Fibroblast of the aortic adventitia (primary cell): ENCODE measurements around the gene RFWD3. TPM values are rescaled to one million over a fixed set of nuclear protein-coding genes. Genes with fewer than 3 reads are reported as not detected.
A peak's percentile ranks its signal among the peaks of the same experiment; 100 is the strongest.

Experiments
- DNase-seq: peaks from one replicate; pipeline ENCODE4 v3.0.0-alpha.2; 2010; ENCODE audit warnings: low read depth
- H3K4me3 ChIP-seq: 2 replicates; pipeline ENCODE4 v1.5.1; 2011; ENCODE audit warnings: low read depth, mild to moderate bottlenecking, control low read depth, low read length, moderate library complexity
- total RNA-seq: library from RNA; depleted of rRNA; stranded (reverse); fragments of >200 nt; gene quantifications from 2 replicates; pipeline ENCODE4 v1.2.3, GENCODE V29; 2012; ENCODE audit warnings: low replicate concordance
- TF ChIP-seq, protein P1 (sequence below): IDR thresholded peaks from 2 replicates; pipeline ENCODE4 v1.5.1; 2011; ENCODE audit warnings: mild to moderate bottlenecking, low read length, control low read depth, inconsistent platforms; ENCODE audit not compliant: insufficient read depth

The RFWD3 gene
- total RNA-seq, 1 donor: 41.2 TPM

DNA sequence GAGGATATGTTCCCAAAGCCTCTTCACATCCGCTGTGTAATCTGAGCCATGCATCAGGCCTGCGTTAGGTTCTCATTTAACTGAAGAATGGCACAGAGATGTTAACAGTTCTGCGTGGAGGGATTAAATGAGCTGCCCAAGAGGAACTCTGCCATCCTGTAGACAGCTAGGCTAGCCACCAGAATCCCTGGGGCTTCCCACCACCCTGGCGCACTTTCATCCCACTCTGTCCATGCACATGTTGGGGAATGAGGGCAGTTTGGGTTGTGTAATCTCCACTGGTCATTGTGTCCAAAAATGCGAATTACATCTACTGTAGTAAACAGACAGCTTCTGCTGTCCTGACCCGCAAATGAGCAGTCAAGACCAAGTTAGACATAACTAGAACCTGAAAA is 58.7 kb downstream of the RFWD3 start:
- TF ChIP-seq, protein P1, sequence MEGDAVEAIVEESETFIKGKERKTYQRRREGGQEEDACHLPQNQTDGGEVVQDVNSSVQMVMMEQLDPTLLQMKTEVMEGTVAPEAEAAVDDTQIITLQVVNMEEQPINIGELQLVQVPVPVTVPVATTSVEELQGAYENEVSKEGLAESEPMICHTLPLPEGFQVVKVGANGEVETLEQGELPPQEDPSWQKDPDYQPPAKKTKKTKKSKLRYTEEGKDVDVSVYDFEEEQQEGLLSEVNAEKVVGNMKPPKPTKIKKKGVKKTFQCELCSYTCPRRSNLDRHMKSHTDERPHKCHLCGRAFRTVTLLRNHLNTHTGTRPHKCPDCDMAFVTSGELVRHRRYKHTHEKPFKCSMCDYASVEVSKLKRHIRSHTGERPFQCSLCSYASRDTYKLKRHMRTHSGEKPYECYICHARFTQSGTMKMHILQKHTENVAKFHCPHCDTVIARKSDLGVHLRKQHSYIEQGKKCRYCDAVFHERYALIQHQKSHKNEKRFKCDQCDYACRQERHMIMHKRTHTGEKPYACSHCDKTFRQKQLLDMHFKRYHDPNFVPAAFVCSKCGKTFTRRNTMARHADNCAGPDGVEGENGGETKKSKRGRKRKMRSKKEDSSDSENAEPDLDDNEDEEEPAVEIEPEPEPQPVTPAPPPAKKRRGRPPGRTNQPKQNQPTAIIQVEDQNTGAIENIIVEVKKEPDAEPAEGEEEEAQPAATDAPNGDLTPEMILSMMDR: no peak
- no peak overlapping the region for H3K4me3 ChIP-seq
- DNase-seq: peak; percentile 26

DNA sequence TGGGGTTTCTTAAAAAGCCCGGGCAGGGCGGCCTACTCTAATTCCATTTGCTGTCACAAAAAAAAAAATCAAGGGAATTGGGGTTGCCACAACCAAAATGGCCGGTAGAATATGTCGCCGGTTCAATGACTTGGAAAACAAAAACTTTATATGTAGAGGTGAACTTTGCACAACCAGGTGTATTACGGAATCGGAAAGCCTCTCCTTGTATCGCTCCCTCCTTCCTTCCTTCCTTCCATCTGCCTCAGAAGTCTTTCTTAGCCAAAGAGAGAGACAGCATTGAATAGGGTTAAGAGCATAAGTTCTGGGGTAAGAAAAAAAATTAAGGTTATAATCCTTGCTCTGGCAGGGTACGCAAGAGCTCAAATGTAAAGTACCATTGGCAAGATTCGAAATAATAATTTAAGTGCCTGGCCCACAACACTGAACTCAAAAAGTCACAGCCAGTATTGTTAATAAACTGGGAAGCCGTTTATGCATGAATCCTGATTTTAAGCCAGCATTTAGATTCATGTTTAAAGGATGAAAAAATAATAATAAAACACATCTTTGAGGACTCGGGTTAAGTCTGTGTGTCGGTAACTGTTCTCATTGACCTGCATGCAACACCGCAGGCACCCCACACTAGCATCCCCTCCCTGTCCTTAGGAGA is 59.2 kb downstream of the RFWD3 start:
- H3K4me3 ChIP-seq: peak overlapping the region; percentile 92
- no peak for DNase-seq
- TF ChIP-seq, protein P1: no peak

DNA sequence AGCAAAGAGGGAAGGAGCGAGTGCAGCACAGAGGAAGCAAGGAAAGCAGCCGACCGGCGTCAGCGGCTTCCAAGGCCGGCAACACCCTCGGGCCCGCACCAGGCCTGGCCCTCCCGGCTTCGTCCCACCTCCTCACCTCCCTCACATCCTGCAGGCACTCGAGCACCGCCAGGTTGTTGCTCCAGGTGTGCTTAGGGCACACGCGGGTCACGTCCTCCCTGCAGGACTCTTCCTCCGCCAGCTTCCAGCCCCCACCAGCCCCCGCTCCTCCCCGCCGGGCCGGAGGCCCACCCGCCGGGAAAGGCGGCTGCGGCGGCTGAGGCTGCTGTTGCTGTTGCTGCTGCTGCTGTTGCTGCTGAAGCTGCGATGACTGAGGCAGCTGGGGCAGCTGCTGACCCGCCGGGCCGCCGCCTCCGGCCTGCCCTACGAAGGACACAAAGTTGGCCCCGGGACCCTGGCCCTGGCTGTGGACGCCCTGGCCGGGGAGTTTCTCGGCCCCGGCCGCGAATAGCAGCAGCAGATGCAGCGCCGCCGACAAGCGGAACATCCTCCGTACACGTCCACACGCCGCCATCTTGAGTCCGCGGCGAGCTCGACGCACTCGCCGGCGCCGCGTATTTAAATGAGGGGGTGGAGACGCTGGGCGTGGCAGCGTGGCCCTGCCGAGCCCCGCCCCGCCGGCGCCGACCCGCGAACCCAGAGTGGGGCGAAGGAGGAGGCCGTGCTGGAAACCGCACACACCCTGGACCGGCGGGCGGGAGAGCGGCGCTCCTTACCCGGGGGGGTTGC is 60.0 kb downstream of the RFWD3 start, which contains the start of gene GLG1:
Gene GLG1, minus strand, starts transcription at position 594 of the 789 bp plus-strand sequence. Its CDS starts 20 bp downstream, at position 574.
- DNase-seq: peak; percentile 86
- peak within 1 kb of the TSS; percentile 92 for H3K4me3 ChIP-seq
- TF ChIP-seq, protein P1: no peak

DNA sequence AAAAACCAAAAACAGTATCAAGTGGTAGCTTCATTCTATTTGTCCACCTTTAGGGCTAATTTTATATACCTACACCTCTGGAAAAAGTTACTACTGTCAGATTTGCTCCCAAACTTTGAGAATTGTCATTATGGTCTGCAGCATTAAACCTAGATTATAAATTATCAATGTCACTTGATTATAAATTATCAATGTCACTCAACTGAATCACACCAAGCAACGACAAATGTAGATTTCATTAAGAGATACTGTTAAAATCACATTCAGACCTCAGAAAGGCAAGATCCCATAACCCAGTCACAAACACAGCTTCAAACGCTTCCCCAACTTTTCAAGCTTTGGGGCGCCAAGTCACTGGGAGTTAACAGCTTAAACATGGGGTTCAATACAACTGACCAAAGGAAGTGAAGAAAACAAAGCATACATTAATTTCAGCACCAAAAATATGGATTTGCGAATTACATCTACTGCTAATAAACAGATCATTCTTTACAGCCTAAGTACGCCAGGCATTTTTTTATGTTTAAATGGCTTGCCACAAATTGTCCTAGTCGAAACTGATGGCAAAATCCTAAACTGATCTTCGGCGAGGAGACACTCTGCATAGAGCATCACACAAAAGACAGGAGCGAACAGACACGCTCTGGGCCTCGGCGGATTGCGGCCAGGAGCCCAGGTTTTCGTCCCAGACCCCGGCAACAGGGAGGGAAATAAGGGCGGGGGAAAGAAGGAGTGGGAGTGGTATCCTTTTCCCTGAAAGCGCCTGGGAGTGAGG is 60.7 kb downstream of the RFWD3 start:
- TF ChIP-seq, protein P1: no peak
- peak; percentile 23 for DNase-seq
- peak overlapping the region; percentile 92 for H3K4me3 ChIP-seq

DNA sequence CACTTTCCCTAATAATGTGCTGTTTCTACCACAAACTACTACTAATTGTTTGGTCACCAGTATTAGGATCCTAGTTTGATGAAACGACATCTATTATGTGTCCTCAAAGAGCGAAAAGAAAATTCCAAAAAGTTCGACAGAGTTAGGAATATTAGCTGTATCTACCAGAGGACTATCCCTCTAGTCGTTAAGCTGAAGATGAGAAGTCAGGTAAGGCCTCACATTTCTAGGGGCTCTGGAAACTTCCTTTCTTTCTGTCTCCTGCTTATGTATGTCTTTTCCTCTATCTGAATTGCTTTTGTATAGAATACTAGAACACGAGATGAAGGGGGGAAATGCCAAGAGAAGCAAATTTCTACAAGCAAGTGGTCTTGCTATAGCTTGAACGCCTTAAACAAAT is 61.3 kb downstream of the RFWD3 start:
- DNase-seq: peak; percentile 13
- peak overlapping the region; percentile 92 for H3K4me3 ChIP-seq
- TF ChIP-seq, protein P1: no peak

DNA sequence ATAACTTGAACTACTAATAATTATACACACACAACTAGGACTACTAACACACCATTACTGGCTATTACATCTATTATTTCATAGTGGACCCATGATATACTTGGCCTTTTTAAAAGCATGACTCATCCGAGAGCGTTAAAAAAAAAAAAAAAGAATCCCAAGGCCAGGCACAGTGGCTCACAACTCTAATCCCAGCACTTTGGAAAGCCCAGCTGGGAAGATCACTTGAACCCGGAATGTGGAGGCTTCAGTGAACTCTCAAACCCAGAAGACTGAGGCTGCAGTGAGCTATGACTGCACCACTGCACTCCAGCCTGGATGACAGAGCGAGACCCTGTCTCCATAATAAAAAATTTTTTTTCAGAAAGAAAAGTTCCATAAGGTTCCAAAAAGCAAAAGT is 62.8 kb downstream of the RFWD3 start:
- TF ChIP-seq, protein P1: no peak
- peak overlapping the region; percentile 23 for H3K4me3 ChIP-seq
- peak; percentile 65 for DNase-seq
